ENCODE data around the gene H2AZ2. TPM values are rescaled to one million over a fixed set of nuclear protein-coding genes. Genes with fewer than 3 reads are reported as not detected.

Gene H2AZ2
- total RNA-seq, 2 donors from 2014 or later = 46.5 to 59.9 TPM

DNA sequence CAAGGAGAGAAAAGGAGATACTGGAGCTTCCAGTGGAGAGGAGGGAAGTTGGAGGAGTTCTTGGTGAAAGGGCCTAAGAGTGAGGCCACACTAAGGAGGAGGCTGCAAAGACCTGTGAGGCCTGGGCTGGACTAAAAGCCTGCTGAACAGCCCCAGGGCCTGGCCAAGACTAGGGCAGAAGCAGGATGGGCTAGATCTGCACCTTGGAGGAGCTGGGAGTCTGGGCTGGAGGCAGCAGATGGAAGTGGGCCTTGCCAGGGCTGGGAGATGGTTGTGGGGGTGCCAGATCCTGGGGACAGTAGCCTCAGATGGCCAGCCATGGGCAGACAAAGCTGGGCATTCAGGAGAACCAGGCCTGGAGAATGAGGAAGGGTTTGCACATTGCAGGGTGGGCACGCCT is 43.9 kb upstream of the H2AZ2 start:
- Histone ChIP-seq H3K27ac (peak overlapping the region in 1 of 4 donors; percentile 11), H3K27me3 (no peaks in the 10 kb centered on the region), H3K4me1 (peaks cover 13% of the 10 kb centered on the region), H3K4me3 (no peak overlapping the region), H3K9me3 (no peaks in the 10 kb centered on the region), H3K36me3 (replicated peaks in 1 of 2; ENCODE audit: insufficient read depth in 1 of 2, low read depth in 2 of 2) (no peaks in the 10 kb centered on the region)
- DNase-seq (no peak), ATAC-seq (no peak)
- TF ChIP-seq, protein P1, sequence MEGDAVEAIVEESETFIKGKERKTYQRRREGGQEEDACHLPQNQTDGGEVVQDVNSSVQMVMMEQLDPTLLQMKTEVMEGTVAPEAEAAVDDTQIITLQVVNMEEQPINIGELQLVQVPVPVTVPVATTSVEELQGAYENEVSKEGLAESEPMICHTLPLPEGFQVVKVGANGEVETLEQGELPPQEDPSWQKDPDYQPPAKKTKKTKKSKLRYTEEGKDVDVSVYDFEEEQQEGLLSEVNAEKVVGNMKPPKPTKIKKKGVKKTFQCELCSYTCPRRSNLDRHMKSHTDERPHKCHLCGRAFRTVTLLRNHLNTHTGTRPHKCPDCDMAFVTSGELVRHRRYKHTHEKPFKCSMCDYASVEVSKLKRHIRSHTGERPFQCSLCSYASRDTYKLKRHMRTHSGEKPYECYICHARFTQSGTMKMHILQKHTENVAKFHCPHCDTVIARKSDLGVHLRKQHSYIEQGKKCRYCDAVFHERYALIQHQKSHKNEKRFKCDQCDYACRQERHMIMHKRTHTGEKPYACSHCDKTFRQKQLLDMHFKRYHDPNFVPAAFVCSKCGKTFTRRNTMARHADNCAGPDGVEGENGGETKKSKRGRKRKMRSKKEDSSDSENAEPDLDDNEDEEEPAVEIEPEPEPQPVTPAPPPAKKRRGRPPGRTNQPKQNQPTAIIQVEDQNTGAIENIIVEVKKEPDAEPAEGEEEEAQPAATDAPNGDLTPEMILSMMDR (IDR thresholded peaks at IDR 0.05) = no peak
- no peak for TF ChIP-seq POLR2A (IDR thresholded peaks at IDR 0.05)
- WGBS, 2 donors = 89 to 100% methylated on average over 1 of the region's 1 CpG
- intact Hi-C loops (cut with DNase I) = no loop called here

DNA sequence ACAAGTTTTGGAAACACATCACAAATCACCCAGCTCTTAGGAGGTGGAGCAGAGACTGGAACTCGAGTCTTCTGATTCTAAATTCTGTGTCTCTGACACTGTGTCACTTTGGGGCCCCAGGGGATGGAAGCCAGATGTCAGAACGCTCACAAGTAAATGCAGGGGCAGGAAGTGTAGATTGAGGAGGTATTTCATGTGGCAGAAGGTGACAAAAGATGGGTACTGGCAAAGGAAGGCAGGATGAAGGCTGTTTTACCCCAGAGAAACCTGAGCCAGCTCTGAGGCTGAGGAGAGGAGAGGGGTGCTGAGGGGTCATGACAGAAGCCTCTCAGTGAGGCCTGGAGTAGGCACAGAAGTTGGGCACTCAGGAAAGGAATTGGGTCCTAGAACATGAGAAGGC is 43.5 kb upstream of the H2AZ2 start:
- TF ChIP-seq POLR2A (IDR thresholded peaks at IDR 0.05) = no peak
- TF ChIP-seq, protein P1 (IDR thresholded peaks at IDR 0.05) = no peak
- H3K36me3 ChIP-seq (replicated peaks in 1 of 2; ENCODE audit: insufficient read depth in 1 of 2, low read depth in 2 of 2) = no peaks in the 10 kb centered on the region
- ATAC-seq (no peak), DNase-seq (no peak)
- H3K4me3 ChIP-seq = no peak overlapping the region
- intact Hi-C loops (cut with DNase I) = no loop called here
- WGBS, 2 donors = 60 to 62% methylated on average over 2 of the region's 2 CpGs
- no peaks in the 10 kb centered on the region for H3K27me3 ChIP-seq
- peaks cover 17% of the 10 kb centered on the region for H3K4me1 ChIP-seq
- H3K27ac ChIP-seq = peak overlapping the region in 1 of 4 donors; percentile 11
- no peaks in the 10 kb centered on the region for H3K9me3 ChIP-seq

DNA sequence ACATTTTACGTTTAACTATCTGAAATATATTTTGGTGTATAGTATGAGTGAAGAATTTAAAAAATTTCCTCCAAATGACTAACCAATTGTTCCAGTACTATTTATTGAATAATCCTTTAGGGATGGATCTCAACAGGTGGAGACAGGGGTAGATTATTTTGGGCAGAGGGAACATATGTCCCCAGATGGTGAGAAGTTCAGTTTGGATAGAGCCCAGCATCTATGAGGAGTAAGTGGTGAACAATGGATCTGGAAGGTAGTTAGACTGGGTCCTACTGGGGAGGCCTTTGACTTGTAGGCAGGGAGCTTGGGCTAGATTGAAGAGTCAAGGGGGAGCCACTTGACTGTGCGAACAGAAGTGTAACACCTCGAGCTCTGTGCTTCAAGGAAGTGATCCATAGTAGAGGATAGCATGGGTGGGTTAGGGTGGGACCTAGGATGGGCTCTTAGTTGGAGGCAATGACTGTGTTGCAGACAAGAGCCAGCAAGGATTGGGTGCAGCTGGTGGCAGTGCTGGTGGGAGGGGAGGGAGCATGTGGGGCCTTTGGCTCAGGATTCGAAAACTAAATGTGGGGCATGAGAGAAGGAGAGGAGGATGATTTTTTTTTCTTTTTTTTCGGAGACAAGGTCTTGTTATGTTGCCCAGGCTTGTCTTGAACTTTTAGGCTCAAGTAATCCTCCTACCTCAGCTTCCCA is 41.3 kb upstream of the H2AZ2 start:
- DNase-seq (no peak), ATAC-seq (no peak)
- Histone ChIP-seq H3K4me3 (no peak overlapping the region), H3K27ac (no peak overlapping the region), H3K27me3 (no peaks in the 10 kb centered on the region), H3K9me3 (no peaks in the 10 kb centered on the region), H3K36me3 (replicated peaks in 1 of 2; ENCODE audit: insufficient read depth in 1 of 2, low read depth in 2 of 2) (no peaks in the 10 kb centered on the region), H3K4me1 (peaks cover 28% of the 10 kb centered on the region)
- 82% methylated on average over 5 of the region's 5 CpGs for WGBS, 2 donors
- intact Hi-C loops (cut with DNase I) = no loop called here
- TF ChIP-seq, protein P1 (IDR thresholded peaks at IDR 0.05) = no peak

DNA sequence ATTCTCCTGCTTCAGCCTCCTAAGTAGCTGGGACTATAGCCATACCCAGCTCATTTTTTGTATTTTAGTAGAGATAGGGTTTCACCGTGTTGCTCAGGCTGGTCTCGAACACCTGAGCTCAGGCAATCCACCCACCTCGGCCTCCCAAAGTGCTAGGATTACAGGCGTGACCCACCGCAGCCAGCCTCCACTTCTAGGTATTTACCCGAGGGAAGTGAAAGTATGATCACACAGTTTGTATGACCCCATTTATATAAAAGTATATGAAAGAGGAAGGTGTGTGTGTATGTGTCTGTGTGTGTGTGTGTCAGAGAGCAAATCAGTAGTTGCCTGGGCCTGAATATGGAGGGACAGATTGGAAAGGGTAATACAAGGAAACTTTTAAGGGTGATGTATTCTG is 39.4 kb upstream of the H2AZ2 start:
- DNase-seq = no peak
- Histone ChIP-seq H3K4me1 (peaks cover 34% of the 10 kb centered on the region), H3K27ac (no peak overlapping the region), H3K36me3 (replicated peaks in 1 of 2; ENCODE audit: insufficient read depth in 1 of 2, low read depth in 2 of 2) (no peaks in the 10 kb centered on the region), H3K4me3 (no peak overlapping the region), H3K27me3 (no peaks in the 10 kb centered on the region), H3K9me3 (no peaks in the 10 kb centered on the region)
- no peak for ATAC-seq
- TF ChIP-seq, protein P1 (IDR thresholded peaks at IDR 0.05) = no peak
- TF ChIP-seq POLR2A (IDR thresholded peaks at IDR 0.05) = no peak
- 84 to 88% methylated on average over 6 of the region's 6 CpGs for WGBS, 2 donors
- intact Hi-C loops (cut with DNase I) = no loop called here

All from body of pancreas (tissue), 4 donors.